ENCODE results near the gene KCP. TPM values are rescaled to one million over a fixed set of nuclear protein-coding genes. Genes with fewer than 3 reads are reported as not detected.

The KCP gene
- total and polyA plus RNA-seq, 2 of the 13 experiments (the other 11 are each of a cell fraction or from before 2014, with no cell fraction given): 0.37 to 1.0 TPM

DNA sequence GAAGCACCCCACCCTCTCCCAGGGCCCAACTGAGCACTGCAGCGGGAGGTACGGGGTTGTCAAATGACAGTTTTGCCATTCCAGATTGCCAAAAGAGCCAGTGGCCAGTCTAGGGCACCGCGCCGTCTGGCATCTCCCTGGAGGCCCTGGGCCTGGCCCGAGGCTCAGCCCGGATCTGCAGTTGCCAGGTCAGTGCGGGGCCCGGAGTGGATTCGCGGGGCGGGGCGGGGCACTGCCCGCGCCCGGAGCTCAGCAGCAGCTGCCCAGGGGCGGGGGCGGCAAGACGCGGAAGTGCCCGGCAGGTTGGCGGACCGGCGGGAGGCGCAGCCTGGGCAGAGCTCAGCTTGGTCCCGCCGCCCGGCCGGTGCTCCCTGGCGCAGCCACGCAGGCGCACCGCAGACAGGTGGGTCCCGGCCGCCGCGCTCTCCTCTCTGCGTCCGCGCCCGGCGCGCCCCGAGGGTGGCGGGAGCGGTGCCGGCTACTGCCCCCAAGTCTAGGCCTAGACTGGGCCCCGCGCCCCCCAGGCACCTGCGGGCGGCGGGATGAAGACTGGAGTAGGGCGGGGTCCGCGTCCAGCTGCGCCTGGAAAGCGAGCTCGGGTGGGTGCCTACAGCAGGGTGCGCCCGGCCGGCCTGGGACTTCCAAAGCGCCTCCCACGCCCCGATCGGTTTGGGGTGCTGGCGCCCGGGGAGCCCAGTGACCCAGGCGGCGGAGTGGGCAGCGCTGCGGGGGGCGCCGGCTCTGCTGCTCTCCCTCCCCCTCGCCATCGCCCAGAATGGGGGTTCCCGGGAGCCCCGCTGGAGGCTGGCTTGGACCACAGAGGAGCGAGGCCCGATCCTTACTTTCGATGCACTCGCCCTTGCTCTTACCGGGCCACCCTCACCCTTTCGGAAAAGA, 27.4 kb upstream of the KCP start, which contains the start of gene IRF5 (continued):
- TF ChIP-seq ZNF543 (CRISPR knock-in tag; IDR thresholded peaks at IDR 0.05) (no peak), JUNB (CRISPR knock-in tag; IDR thresholded peaks at IDR 0.05; ENCODE audit: borderline replicate concordance) (no peak), ZNF777 (CRISPR knock-in tag; IDR thresholded peaks at IDR 0.05) (peak; percentile 74), ZNF260 (CRISPR knock-in tag; IDR thresholded peaks at IDR 0.05; ENCODE audit: borderline replicate concordance, low read depth) (no peak), GATA4 (IDR thresholded peaks at IDR 0.05; ENCODE audit: borderline replicate concordance, low read depth) (no peak), ZNF382 (CRISPR knock-in tag; IDR thresholded peaks at IDR 0.05; ENCODE audit: borderline replicate concordance) (no peak), ZNF782 (CRISPR knock-in tag; IDR thresholded peaks at IDR 0.05; ENCODE audit: borderline replicate concordance) (no peak), POGZ (CRISPR knock-in tag; IDR thresholded peaks at IDR 0.05) (0 out of 2 replicates have a peak, but pooled peaks have one; percentile 15), BRD4 (CRISPR knock-in tag; IDR thresholded peaks at IDR 0.05) (no peak), ZNF446 (CRISPR knock-in tag; IDR thresholded peaks at IDR 0.05) (no peak), ARNT2 (CRISPR knock-in tag; IDR thresholded peaks at IDR 0.05; ENCODE audit: low read depth) (peak; percentile 36; the same call in 1 of the 2 replicates), MYC (CRISPR knock-in tag; IDR thresholded peaks at IDR 0.05; ENCODE audit: borderline replicate concordance) (no peak), SAP130 (CRISPR knock-in tag; IDR thresholded peaks at IDR 0.05; ENCODE audit: low read depth) (peak; percentile 22; the same call in 1 of the 2 replicates), THAP11 (CRISPR knock-in tag; IDR thresholded peaks at IDR 0.05) (no peak), MTF2 (CRISPR knock-in tag; IDR thresholded peaks at IDR 0.05; ENCODE audit: borderline replicate concordance) (0 out of 2 replicates have a peak, but pooled peaks have one; percentile 52), HMG20A (CRISPR knock-in tag; IDR thresholded peaks at IDR 0.05; ENCODE audit: borderline replicate concordance) (no peak)
- TF ChIP-seq, protein P1, sequence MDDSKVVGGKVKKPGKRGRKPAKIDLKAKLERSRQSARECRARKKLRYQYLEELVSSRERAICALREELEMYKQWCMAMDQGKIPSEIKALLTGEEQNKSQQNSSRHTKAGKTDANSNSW (CRISPR knock-in tag; IDR thresholded peaks at IDR 0.05; ENCODE audit: borderline replicate concordance): no peak
- TF ChIP-seq, protein P2, sequence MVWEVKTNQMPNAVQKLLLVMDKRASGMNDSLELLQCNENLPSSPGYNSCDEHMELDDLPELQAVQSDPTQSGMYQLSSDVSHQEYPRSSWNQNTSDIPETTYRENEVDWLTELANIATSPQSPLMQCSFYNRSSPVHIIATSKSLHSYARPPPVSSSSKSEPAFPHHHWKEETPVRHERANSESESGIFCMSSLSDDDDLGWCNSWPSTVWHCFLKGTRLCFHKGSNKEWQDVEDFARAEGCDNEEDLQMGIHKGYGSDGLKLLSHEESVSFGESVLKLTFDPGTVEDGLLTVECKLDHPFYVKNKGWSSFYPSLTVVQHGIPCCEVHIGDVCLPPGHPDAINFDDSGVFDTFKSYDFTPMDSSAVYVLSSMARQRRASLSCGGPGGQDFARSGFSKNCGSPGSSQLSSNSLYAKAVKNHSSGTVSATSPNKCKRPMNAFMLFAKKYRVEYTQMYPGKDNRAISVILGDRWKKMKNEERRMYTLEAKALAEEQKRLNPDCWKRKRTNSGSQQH (CRISPR knock-in tag; IDR thresholded peaks at IDR 0.05; ENCODE audit: low read depth): no peak
- TF ChIP-seq, protein P3, sequence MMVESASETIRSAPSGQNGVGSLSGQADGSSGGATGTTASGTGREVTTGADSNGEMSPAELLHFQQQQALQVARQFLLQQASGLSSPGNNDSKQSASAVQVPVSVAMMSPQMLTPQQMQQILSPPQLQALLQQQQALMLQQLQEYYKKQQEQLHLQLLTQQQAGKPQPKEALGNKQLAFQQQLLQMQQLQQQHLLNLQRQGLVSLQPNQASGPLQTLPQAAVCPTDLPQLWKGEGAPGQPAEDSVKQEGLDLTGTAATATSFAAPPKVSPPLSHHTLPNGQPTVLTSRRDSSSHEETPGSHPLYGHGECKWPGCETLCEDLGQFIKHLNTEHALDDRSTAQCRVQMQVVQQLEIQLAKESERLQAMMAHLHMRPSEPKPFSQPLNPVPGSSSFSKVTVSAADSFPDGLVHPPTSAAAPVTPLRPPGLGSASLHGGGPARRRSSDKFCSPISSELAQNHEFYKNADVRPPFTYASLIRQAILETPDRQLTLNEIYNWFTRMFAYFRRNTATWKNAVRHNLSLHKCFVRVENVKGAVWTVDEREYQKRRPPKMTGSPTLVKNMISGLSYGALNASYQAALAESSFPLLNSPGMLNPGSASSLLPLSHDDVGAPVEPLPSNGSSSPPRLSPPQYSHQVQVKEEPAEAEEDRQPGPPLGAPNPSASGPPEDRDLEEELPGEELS (CRISPR knock-in tag; IDR thresholded peaks at IDR 0.05): no peak
- TF ChIP-seq, protein P4, sequence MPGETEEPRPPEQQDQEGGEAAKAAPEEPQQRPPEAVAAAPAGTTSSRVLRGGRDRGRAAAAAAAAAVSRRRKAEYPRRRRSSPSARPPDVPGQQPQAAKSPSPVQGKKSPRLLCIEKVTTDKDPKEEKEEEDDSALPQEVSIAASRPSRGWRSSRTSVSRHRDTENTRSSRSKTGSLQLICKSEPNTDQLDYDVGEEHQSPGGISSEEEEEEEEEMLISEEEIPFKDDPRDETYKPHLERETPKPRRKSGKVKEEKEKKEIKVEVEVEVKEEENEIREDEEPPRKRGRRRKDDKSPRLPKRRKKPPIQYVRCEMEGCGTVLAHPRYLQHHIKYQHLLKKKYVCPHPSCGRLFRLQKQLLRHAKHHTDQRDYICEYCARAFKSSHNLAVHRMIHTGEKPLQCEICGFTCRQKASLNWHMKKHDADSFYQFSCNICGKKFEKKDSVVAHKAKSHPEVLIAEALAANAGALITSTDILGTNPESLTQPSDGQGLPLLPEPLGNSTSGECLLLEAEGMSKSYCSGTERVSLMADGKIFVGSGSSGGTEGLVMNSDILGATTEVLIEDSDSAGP (CRISPR knock-in tag; IDR thresholded peaks at IDR 0.05; ENCODE audit: borderline replicate concordance): peak; percentile 55; the same call in 1 of the 2 replicates
- TF ChIP-seq, protein P5, sequence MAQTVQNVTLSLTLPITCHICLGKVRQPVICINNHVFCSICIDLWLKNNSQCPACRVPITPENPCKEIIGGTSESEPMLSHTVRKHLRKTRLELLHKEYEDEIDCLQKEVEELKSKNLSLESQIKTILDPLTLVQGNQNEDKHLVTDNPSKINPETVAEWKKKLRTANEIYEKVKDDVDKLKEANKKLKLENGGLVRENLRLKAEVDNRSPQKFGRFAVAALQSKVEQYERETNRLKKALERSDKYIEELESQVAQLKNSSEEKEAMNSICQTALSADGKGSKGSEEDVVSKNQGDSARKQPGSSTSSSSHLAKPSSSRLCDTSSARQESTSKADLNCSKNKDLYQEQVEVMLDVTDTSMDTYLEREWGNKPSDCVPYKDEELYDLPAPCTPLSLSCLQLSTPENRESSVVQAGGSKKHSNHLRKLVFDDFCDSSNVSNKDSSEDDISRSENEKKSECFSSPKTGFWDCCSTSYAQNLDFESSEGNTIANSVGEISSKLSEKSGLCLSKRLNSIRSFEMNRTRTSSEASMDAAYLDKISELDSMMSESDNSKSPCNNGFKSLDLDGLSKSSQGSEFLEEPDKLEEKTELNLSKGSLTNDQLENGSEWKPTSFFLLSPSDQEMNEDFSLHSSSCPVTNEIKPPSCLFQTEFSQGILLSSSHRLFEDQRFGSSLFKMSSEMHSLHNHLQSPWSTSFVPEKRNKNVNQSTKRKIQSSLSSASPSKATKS (CRISPR knock-in tag; IDR thresholded peaks at IDR 0.05): no peak
